K562 (cell line): Measurements from ENCODE around the gene TRIM31. TPM values are rescaled to one million over a fixed set of nuclear protein-coding genes. Genes with fewer than 3 reads are reported as not detected.

ENCODE experiments used
- DIDO1 ChIP-seq: fragments of 450-650 bp; IDR thresholded peaks from 2 replicates; pipeline ENCODE4 v1.6.1; 2016; ENCODE audit warnings: low read depth, missing biosample characterization, missing genetic modification characterization
- DPF2 ChIP-seq: fragments of 450-650 bp; IDR thresholded peaks from 2 replicates; pipeline ENCODE4 v1.6.1; 2016
- ETV5 ChIP-seq: sonication (generic); formaldehyde crosslinking; IDR thresholded peaks from 2 replicates; pipeline ENCODE4 v1.4.0; 2020; ENCODE audit warnings: low read depth, mild to moderate bottlenecking, missing genetic modification reagents
- FOXM1 ChIP-seq, 2 experiments: fragments of 450-650 bp in 1 of 2; sonication (generic) in 1 of 2; formaldehyde crosslinking in 1 of 2; IDR thresholded peaks; 2 replicates each; pipeline versions ENCODE4 v1.6.1 to v1.9.0; 2017 to 2022; ENCODE audit warnings: low read depth in 2 of 2, mild to moderate bottlenecking in 2 of 2, missing genetic modification reagents in 1 of 2, moderate library complexity in 1 of 2
- HDAC2 ChIP-seq: fragments of 450-650 bp; IDR thresholded peaks from 2 replicates; pipeline ENCODE4 v1.6.1; 2016; ENCODE audit warnings: mild to moderate bottlenecking
- HMGXB4 ChIP-seq: sonication (generic); formaldehyde crosslinking; IDR thresholded peaks from 2 replicates; pipeline ENCODE4 v1.8.1; 2023; ENCODE audit warnings: mild to moderate bottlenecking, missing genetic modification reagents
- KDM4B ChIP-seq, 2 experiments: fragments of 450-650 bp in 1 of 2; sonication (generic) in 1 of 2; IDR thresholded peaks; 2 replicates each; pipeline ENCODE4 v1.6.1; 2016 to 2017; ENCODE audit warnings: borderline replicate concordance in 2 of 2, antibody characterized with exemption in 1 of 2, low read depth in 1 of 2, mild to moderate bottlenecking in 1 of 2
- KDM5B ChIP-seq: fragments of 200-600 bp; sonication (generic); IDR thresholded peaks from 2 replicates; pipeline ENCODE4 v1.6.1; 2012; ENCODE audit warnings: low read depth, mild to moderate bottlenecking, moderate library complexity, low read length, control low read depth, inconsistent platforms; ENCODE audit not compliant: insufficient replicate concordance
- MED1 ChIP-seq: sonication (generic); formaldehyde crosslinking; IDR thresholded peaks from 2 replicates; pipeline ENCODE4 v1.8.1; 2023; ENCODE audit warnings: missing genetic modification reagents, borderline replicate concordance
- MTA1 ChIP-seq: fragments of 450-650 bp; IDR thresholded peaks from 2 replicates; pipeline ENCODE4 v1.6.1; 2017; ENCODE audit warnings: borderline replicate concordance
- PTBP1 ChIP-seq: fragments of 200-400 bp; formaldehyde crosslinking; IDR thresholded peaks from 2 replicates; pipeline ENCODE4 v1.6.1; 2017; ENCODE audit warnings: low read depth, low read length
- RBFOX2 ChIP-seq: fragments of 200-400 bp; formaldehyde crosslinking; IDR thresholded peaks from 2 replicates; pipeline ENCODE4 v1.6.1; 2017; ENCODE audit warnings: low read depth, mild to moderate bottlenecking, low read length, moderate library complexity
- RBM39 ChIP-seq: fragments of 200-400 bp; formaldehyde crosslinking; optimal IDR thresholded peaks from 2 replicates; pipeline ENCODE3; 2018; ENCODE audit warnings: low read depth, low read length
- SIRT6 ChIP-seq: IDR thresholded peaks from one replicate; pipeline ENCODE4 v1.6.1; 2012; ENCODE audit warnings: low read depth, mild to moderate bottlenecking, control low read depth, inconsistent platforms, low read length, moderate library complexity
- SMARCC2 ChIP-seq: fragments of 450-650 bp; IDR thresholded peaks from 2 replicates; pipeline ENCODE4 v1.6.1; 2017; ENCODE audit warnings: antibody characterized with exemption, moderate library complexity, mild to moderate bottlenecking, low read depth
- THRB ChIP-seq: fragments of 450-650 bp; formaldehyde crosslinking; conservative IDR thresholded peaks from 2 replicates; pipeline ENCODE4 v1.4.0; 2022; ENCODE audit warnings: mild to moderate bottlenecking, missing genetic modification characterization
- ZKSCAN3 ChIP-seq: fragments of 250-450 bp; sonication (Bioruptor Pico); IDR thresholded peaks from 2 replicates; pipeline ENCODE4 v1.4.0; 2020
- polyA plus RNA-seq, 8 experiments: library from polyadenylated mRNA; depleted of rRNA in 4 of 8; stranded (reverse) in 5 of 8; unstranded in 3 of 8; fragments of >200 nt; fragmentation: Nextera tagmentation in 2 of 8; fragmentation: Illumina TruSeq in 1 of 8; extraction: Ambion mirVana in 2 of 8; extraction: Trizol in 1 of 8; gene quantifications; 2 replicates each; pipeline versions ENCODE4 v1.2.1 to v1.2.3, GENCODE V29; 2011 to 2014; ENCODE audit warnings: inconsistent platforms in 1 of 8, missing spikeins in 1 of 8
- total RNA-seq, 7 experiments: library from RNA; depleted of rRNA in 6 of 7; stranded (reverse); fragments of >200 nt in 6 of 7; fragmentation: Illumina TruSeq in 2 of 7; extraction: Trizol in 2 of 7; gene quantifications; 2 replicates each; pipeline versions ENCODE4 v1.2.1 to v1.2.3, GENCODE V29; 2011 to 2021; ENCODE audit warnings: low replicate concordance in 1 of 7
- TF ChIP-seq, protein P1 (sequence below): fragments of 450-650 bp; formaldehyde crosslinking; IDR thresholded peaks from 2 replicates; pipeline ENCODE4 v1.4.0; 2022; ENCODE audit warnings: missing genetic modification characterization
- TF ChIP-seq, protein P2 (sequence below): sonication (generic); formaldehyde crosslinking; IDR thresholded peaks from 2 replicates; pipeline ENCODE4 v1.8.1; 2022; ENCODE audit warnings: missing genetic modification reagents
- TF ChIP-seq, protein P3 (sequence below), 2 experiments: fragments of 450-650 bp; IDR thresholded peaks; 2 replicates each; pipeline ENCODE4 v1.6.1; 2016

Gene TRIM31
- total and polyA plus RNA-seq, 9 of the 15 experiments (the other 6 are each of a cell fraction or from before 2014, with no cell fraction given): not detected

DNA sequence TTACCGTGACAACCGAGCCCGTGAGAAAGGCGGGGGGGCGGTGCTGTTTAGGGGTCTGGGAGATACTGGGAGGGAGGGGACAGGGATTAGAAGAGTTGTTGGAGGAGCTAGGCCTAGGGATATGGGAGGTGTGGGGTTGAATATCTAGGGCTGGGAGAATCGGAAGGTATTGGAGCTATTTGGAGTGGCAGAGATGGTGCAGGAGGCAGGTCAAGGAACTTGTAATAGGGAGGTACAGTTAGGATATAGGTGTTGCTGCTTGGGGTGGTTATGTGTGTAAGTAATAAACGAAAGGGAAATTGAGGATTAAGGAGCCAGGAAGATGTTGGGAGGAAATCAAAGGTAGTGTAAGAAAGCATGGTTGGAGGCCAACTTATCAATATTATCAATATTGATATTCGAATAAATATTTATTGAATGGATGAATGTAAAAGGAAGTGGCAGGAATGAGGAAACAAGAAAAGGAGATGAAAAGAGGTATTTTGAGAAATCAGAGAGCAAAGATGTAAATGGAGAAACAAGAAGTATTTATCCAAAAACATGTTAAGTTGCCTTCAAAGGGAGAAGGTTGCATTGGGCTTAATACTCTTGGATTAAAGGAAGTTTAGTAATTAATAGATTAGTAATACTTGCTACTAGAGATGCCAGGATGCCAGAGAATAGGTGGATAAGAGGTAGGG is 45.3 kb downstream of the TRIM31 start (continued):
- no peak for TF ChIP-seq FOXM1 (IDR thresholded peaks at IDR 0.05; ENCODE audit: low read depth)
- no peak for TF ChIP-seq FOXM1 (CRISPR knock-in tag; IDR thresholded peaks at IDR 0.05; ENCODE audit: low read depth)
- peak; percentile 87; the same call in 1 of the 2 replicates for TF ChIP-seq THRB (CRISPR knock-in tag)
- no peak for TF ChIP-seq KDM5B
- no peak for TF ChIP-seq MTA1
- TF ChIP-seq ZKSCAN3 (CRISPR knock-in tag): no peak
- no peak for TF ChIP-seq RBFOX2
- no peak for TF ChIP-seq ETV5 (CRISPR knock-in tag)
- no peak for TF ChIP-seq PTBP1
- TF ChIP-seq MED1 (CRISPR knock-in tag): no peak
- peak; percentile 24 for TF ChIP-seq DPF2
- no peak for TF ChIP-seq SMARCC2
- no peak for TF ChIP-seq DIDO1 (tag)
- TF ChIP-seq RBM39: no peak
- TF ChIP-seq, protein P1, sequence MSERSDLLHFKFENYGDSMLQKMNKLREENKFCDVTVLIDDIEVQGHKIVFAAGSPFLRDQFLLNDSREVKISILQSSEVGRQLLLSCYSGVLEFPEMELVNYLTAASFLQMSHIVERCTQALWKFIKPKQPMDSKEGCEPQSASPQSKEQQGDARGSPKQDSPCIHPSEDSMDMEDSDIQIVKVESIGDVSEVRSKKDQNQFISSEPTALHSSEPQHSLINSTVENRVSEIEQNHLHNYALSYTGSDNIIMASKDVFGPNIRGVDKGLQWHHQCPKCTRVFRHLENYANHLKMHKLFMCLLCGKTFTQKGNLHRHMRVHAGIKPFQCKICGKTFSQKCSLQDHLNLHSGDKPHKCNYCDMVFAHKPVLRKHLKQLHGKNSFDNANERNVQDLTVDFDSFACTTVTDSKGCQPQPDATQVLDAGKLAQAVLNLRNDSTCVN (CRISPR knock-in tag): peak; percentile 93
- no peak for TF ChIP-seq SIRT6
- TF ChIP-seq KDM4B (IDR thresholded peaks at IDR 0.05; ENCODE audit: borderline replicate concordance in 2 of 2, low read depth in 1 of 2): no peak
- TF ChIP-seq HMGXB4: no peak
- TF ChIP-seq, protein P2, sequence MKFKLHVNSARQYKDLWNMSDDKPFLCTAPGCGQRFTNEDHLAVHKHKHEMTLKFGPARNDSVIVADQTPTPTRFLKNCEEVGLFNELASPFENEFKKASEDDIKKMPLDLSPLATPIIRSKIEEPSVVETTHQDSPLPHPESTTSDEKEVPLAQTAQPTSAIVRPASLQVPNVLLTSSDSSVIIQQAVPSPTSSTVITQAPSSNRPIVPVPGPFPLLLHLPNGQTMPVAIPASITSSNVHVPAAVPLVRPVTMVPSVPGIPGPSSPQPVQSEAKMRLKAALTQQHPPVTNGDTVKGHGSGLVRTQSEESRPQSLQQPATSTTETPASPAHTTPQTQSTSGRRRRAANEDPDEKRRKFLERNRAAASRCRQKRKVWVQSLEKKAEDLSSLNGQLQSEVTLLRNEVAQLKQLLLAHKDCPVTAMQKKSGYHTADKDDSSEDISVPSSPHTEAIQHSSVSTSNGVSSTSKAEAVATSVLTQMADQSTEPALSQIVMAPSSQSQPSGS: no peak
- TF ChIP-seq, protein P3, sequence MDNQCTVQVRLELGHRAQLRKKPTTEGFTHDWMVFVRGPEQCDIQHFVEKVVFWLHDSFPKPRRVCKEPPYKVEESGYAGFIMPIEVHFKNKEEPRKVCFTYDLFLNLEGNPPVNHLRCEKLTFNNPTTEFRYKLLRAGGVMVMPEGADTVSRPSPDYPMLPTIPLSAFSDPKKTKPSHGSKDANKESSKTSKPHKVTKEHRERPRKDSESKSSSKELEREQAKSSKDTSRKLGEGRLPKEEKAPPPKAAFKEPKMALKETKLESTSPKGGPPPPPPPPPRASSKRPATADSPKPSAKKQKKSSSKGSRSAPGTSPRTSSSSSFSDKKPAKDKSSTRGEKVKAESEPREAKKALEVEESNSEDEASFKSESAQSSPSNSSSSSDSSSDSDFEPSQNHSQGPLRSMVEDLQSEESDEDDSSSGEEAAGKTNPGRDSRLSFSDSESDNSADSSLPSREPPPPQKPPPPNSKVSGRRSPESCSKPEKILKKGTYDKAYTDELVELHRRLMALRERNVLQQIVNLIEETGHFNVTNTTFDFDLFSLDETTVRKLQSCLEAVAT (IDR thresholded peaks at IDR 0.05): peak; percentile 57 to 82; a peak in 2 of 4 replicates
- no peak for TF ChIP-seq HDAC2
